ENCODE measurements around the gene HACL1. TPM values are rescaled to one million over a fixed set of nuclear protein-coding genes. Genes with fewer than 3 reads are reported as not detected.

The HACL1 gene
- total RNA-seq, 1 experiment from 2014 or later = 28.7 TPM

- Histone ChIP-seq H3F3A (ENCODE audit: insufficient read depth, low read depth) (no peaks in the 10 kb centered on the region), H2AFZ (no peak overlapping the region), H3K9me2 (ENCODE audit: insufficient read depth) (no peaks in the 10 kb centered on the region), H3K4me3 (no peak overlapping the region), H3K4me1 (replicated peaks; ENCODE audit: insufficient read depth) (no peaks in the 10 kb centered on the region), H3K79me2 (ENCODE audit: low read depth) (no peaks in the 10 kb centered on the region), H3K27ac (no peak overlapping the region), H3K4me2 (no peak overlapping the region), H3K36me3 (ENCODE audit: low read depth) (no peaks in the 10 kb centered on the region), H3K9me3 (ENCODE audit: insufficient read depth, low read depth) (peaks cover 13% of the 10 kb centered on the region; the same call in 1 of the 2 replicates), H4K20me1 (ENCODE audit: insufficient read depth) (no peaks in the 10 kb centered on the region), H3K27me3 (ENCODE audit: insufficient read depth, low read depth) (no peaks in the 10 kb centered on the region)
- TF ChIP-seq EZH2 (IDR thresholded peaks at IDR 0.05; ENCODE audit: low read depth) = no peak
- TF ChIP-seq, protein P1, sequence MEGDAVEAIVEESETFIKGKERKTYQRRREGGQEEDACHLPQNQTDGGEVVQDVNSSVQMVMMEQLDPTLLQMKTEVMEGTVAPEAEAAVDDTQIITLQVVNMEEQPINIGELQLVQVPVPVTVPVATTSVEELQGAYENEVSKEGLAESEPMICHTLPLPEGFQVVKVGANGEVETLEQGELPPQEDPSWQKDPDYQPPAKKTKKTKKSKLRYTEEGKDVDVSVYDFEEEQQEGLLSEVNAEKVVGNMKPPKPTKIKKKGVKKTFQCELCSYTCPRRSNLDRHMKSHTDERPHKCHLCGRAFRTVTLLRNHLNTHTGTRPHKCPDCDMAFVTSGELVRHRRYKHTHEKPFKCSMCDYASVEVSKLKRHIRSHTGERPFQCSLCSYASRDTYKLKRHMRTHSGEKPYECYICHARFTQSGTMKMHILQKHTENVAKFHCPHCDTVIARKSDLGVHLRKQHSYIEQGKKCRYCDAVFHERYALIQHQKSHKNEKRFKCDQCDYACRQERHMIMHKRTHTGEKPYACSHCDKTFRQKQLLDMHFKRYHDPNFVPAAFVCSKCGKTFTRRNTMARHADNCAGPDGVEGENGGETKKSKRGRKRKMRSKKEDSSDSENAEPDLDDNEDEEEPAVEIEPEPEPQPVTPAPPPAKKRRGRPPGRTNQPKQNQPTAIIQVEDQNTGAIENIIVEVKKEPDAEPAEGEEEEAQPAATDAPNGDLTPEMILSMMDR (conservative IDR thresholded peaks at IDR 0.05) = no peak
- intact Hi-C loops (cut with micrococcal nuclease; ENCODE audit: unreplicated experiment) = no loop called here
- no TSS peak for BruUV-seq (replicated peaks)
- ChIA-PET POLR2A (ENCODE audit: unreplicated experiment) (no interaction called here), CTCF (no interaction called here)
- DNase-seq = no peak
Observed at GRCh38 chr3:15616053-15616452, 14.7 kb upstream of the HACL1 start.

DNA sequence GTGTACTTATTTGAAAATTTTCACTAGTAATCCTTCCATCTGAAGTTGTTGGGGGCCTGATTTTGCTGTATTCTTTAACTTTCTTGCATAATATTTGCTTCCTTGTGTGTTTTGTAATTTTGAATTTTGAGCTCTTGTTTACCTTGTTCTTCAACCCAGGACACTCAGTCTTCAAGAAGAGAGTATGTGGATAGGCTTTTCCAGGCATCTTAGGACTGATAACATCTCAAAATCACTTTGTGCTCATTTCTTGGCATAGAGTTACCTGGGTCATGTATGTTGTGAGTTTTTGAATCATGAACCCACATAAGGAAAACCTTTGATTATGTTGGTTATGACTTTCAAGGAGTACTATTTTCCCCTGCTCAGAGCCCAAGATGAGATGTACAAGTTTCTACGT lies 13.6 kb upstream of the HACL1 start:
- POLR2A ChIA-PET (ENCODE audit: unreplicated experiment) = interaction anchor here (0.5 kb wide), 1 partner anchor 74 kb away, joined by 5 read pairs; no protein-coding TSS in a partner anchor
- Histone ChIP-seq H3K27me3 (ENCODE audit: insufficient read depth, low read depth) (no peaks in the 10 kb centered on the region), H2AFZ (no peak overlapping the region), H3K27ac (no peak overlapping the region), H3K9me3 (ENCODE audit: insufficient read depth, low read depth) (peaks cover 8% of the 10 kb centered on the region; the same call in 1 of the 2 replicates), H3K36me3 (ENCODE audit: low read depth) (no peaks in the 10 kb centered on the region), H4K20me1 (ENCODE audit: insufficient read depth) (no peaks in the 10 kb centered on the region), H3F3A (ENCODE audit: insufficient read depth, low read depth) (no peaks in the 10 kb centered on the region), H3K79me2 (ENCODE audit: low read depth) (no peaks in the 10 kb centered on the region), H3K4me1 (replicated peaks; ENCODE audit: insufficient read depth) (no peaks in the 10 kb centered on the region; the same call in 1 of the 2 replicates), H3K4me3 (no peak overlapping the region), H3K9me2 (ENCODE audit: insufficient read depth) (no peaks in the 10 kb centered on the region), H3K4me2 (no peak overlapping the region)
- intact Hi-C loops (cut with micrococcal nuclease; ENCODE audit: unreplicated experiment) = no loop called here
- BruUV-seq (replicated peaks) = no TSS peak
- no peak for DNase-seq
- CTCF ChIA-PET = no interaction called here
- no peak for TF ChIP-seq EZH2 (IDR thresholded peaks at IDR 0.05; ENCODE audit: low read depth)
- TF ChIP-seq, protein P1 (conservative IDR thresholded peaks at IDR 0.05) = no peak

DNA sequence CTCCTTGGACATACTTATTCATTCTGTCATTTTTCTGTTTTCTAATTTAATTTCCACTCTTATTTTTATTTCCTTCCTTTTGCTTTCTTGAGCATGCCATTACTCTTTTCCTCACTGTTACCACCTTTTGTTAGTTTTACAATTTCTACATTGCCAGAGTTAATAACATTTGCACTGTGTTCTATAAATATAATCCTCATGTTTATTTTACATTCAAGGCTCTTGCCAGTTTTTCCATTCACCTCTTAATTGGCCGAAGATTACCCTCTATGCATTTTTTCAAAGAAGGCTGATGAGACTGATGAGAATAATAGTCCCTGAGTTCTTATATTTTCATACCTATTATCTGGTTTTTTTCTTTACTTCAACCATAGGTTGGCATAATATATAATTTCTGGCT lies 10.6 kb upstream of the HACL1 start:
- H3K9me3 ChIP-seq (ENCODE audit: insufficient read depth, low read depth) = no peaks in the 10 kb centered on the region
- H3K4me2 ChIP-seq = no peak overlapping the region
- TF ChIP-seq EZH2 (IDR thresholded peaks at IDR 0.05; ENCODE audit: low read depth) = no peak
- TF ChIP-seq, protein P1 (conservative IDR thresholded peaks at IDR 0.05) = no peak
- no peak overlapping the region for H3K27ac ChIP-seq
- H3K4me1 ChIP-seq (replicated peaks; ENCODE audit: insufficient read depth) = no peaks in the 10 kb centered on the region; the same call in 1 of the 2 replicates
- ChIA-PET POLR2A (ENCODE audit: unreplicated experiment) (interaction anchor here (0.6 kb wide), 1 partner anchor 80 kb away, joined by 9 read pairs; no protein-coding TSS in a partner anchor), CTCF (no interaction called here)
- no peak for DNase-seq
- BruUV-seq (replicated peaks) = no TSS peak
- H3K9me2 ChIP-seq (ENCODE audit: insufficient read depth) = no peaks in the 10 kb centered on the region
- no peaks in the 10 kb centered on the region for H4K20me1 ChIP-seq (ENCODE audit: insufficient read depth)
- intact Hi-C loops (cut with micrococcal nuclease; ENCODE audit: unreplicated experiment) = no loop called here
- no peaks in the 10 kb centered on the region for H3F3A ChIP-seq (ENCODE audit: insufficient read depth, low read depth)
- H3K4me3 ChIP-seq = no peak overlapping the region
- H3K36me3 ChIP-seq (ENCODE audit: low read depth) = 0 out of 2 replicates have a peak, but pooled peaks cover 4% of the 10 kb centered on the region
- H3K27me3 ChIP-seq (ENCODE audit: insufficient read depth, low read depth) = no peaks in the 10 kb centered on the region
- no peak overlapping the region for H2AFZ ChIP-seq
- no peaks in the 10 kb centered on the region for H3K79me2 ChIP-seq (ENCODE audit: low read depth)

All from PC-9 (cell line).